H9 (cell line): ENCODE results near the gene LPP. TPM values are rescaled to one million over a fixed set of nuclear protein-coding genes. Genes with fewer than 3 reads are reported as not detected.

ENCODE experiments used
- DNase-seq: peaks from one replicate; pipeline ENCODE4 v3.0.0-alpha.2; 2017
- H2AFZ ChIP-seq: one replicate; pipeline ENCODE4 v1.6.1; 2013; ENCODE audit warnings: mild to moderate bottlenecking, low read length, control low read depth, moderate library complexity
- H2AK5ac ChIP-seq: 2 replicates; pipeline ENCODE4 v1.6.1; 2013; ENCODE audit warnings: low read length, control low read depth, mixed read lengths; ENCODE audit not compliant: insufficient read length
- H2BK120ac ChIP-seq: one replicate; pipeline ENCODE4 v1.6.1; 2013; ENCODE audit warnings: low read depth, mild to moderate bottlenecking, low read length, control low read depth, inconsistent platforms; ENCODE audit not compliant: poor library complexity, severe bottlenecking
- H2BK12ac ChIP-seq: 2 replicates; pipeline ENCODE4 v1.6.1; 2013; ENCODE audit warnings: low read length, control low read depth, mixed read lengths, low read depth; ENCODE audit not compliant: insufficient read length
- H2BK15ac ChIP-seq: 2 replicates; pipeline ENCODE4 v1.6.1; 2013; ENCODE audit warnings: low read depth, low read length, control low read depth
- H2BK20ac ChIP-seq: one replicate; pipeline ENCODE4 v1.6.1; 2013; ENCODE audit warnings: low read depth, mild to moderate bottlenecking, low read length, control low read depth, inconsistent platforms; ENCODE audit not compliant: poor library complexity, severe bottlenecking
- H2BK5ac ChIP-seq: 2 replicates; pipeline ENCODE4 v1.6.1; 2013; ENCODE audit warnings: low read length, control low read depth, mixed read lengths; ENCODE audit not compliant: insufficient read length
- H3K14ac ChIP-seq: 2 replicates; pipeline ENCODE4 v1.6.1; 2013; ENCODE audit warnings: low read length, control low read depth; ENCODE audit not compliant: insufficient read depth
- H3K18ac ChIP-seq: 2 replicates; pipeline ENCODE4 v1.6.1; 2013; ENCODE audit warnings: low read depth, mild to moderate bottlenecking, mixed read lengths, low read length, control low read depth; ENCODE audit not compliant: insufficient read length
- H3K23ac ChIP-seq: 2 replicates; pipeline ENCODE4 v1.6.1; 2013; ENCODE audit warnings: low read length, control low read depth, mixed read lengths, low read depth; ENCODE audit not compliant: insufficient read length
- H3K23me2 ChIP-seq: 2 replicates; pipeline ENCODE4 v1.6.1; 2013; ENCODE audit warnings: low read depth, mild to moderate bottlenecking, mixed read lengths, low read length, control low read depth; ENCODE audit not compliant: insufficient read length, poor library complexity, severe bottlenecking
- H3K27ac ChIP-seq: 2 replicates; pipeline ENCODE4 v1.5.1; 2013; ENCODE audit warnings: low read length, control low read depth, mixed read lengths, low read depth; ENCODE audit not compliant: insufficient read length
- H3K27me3 ChIP-seq: 2 replicates; pipeline ENCODE4 v1.6.1; 2013; ENCODE audit warnings: low read length, control low read depth, inconsistent platforms; ENCODE audit not compliant: insufficient read depth
- H3K4ac ChIP-seq: 2 replicates; pipeline ENCODE4 v1.6.1; 2013; ENCODE audit warnings: low read depth, mild to moderate bottlenecking, control low read depth, inconsistent platforms, low read length, moderate library complexity
- H3K4me1 ChIP-seq: 2 replicates; pipeline ENCODE4 v1.6.1; 2013; ENCODE audit warnings: low read length, control low read depth, inconsistent platforms; ENCODE audit not compliant: insufficient read depth
- H3K4me2 ChIP-seq: 2 replicates; pipeline ENCODE4 v1.6.1; 2013; ENCODE audit warnings: low read length, control low read depth, mixed read lengths; ENCODE audit not compliant: insufficient read length, insufficient read depth
- H3K56ac ChIP-seq: 2 replicates; pipeline ENCODE4 v1.6.1; 2013; ENCODE audit warnings: low read depth, mild to moderate bottlenecking, mixed read lengths, low read length, control low read depth; ENCODE audit not compliant: insufficient read length
- H3K79me1 ChIP-seq: 2 replicates; pipeline ENCODE4 v1.6.1; 2013; ENCODE audit warnings: low read depth, mild to moderate bottlenecking, moderate library complexity, low read length, control low read depth, inconsistent platforms; ENCODE audit not compliant: insufficient read depth, poor library complexity, severe bottlenecking
- H3K79me2 ChIP-seq: 2 replicates; pipeline ENCODE4 v1.6.1; 2013; ENCODE audit warnings: low read length, control low read depth, inconsistent platforms; ENCODE audit not compliant: insufficient read depth
- H3K9ac ChIP-seq: 2 replicates; pipeline ENCODE4 v1.6.1; 2013; ENCODE audit warnings: low read length, control low read depth, mixed read lengths; ENCODE audit not compliant: insufficient read length; ENCODE audit errors: extremely low read depth
- H3K9me3 ChIP-seq: one replicate; pipeline ENCODE4 v1.6.1; 2013; ENCODE audit warnings: low read depth, low read length, inconsistent platforms; ENCODE audit not compliant: control insufficient read depth
- H3T11ph ChIP-seq: one replicate; pipeline ENCODE4 v1.6.1; 2013; ENCODE audit warnings: mild to moderate bottlenecking, low read length, control low read depth, inconsistent platforms
- H4K20me1 ChIP-seq: one replicate; pipeline ENCODE4 v1.6.1; 2013; ENCODE audit not compliant: control insufficient read depth, insufficient read length, insufficient read depth
- H4K5ac ChIP-seq: 2 replicates; pipeline ENCODE4 v1.6.1; 2013; ENCODE audit warnings: low read depth, mild to moderate bottlenecking, mixed read lengths, low read length, control low read depth; ENCODE audit not compliant: insufficient read length
- H4K8ac ChIP-seq: replicated peaks from 2 replicates; pipeline ENCODE4 v1.6.1; 2013; ENCODE audit warnings: low read length, control low read depth, mixed read lengths, low read depth; ENCODE audit not compliant: insufficient read length
- H4K91ac ChIP-seq: 2 replicates; pipeline ENCODE4 v1.6.1; 2013; ENCODE audit warnings: low read depth, mild to moderate bottlenecking, moderate library complexity, mixed read lengths, low read length, control low read depth; ENCODE audit not compliant: insufficient read length
- H3K27ac Mint-ChIP-seq, 3 experiments: 2 replicates in 2 of 3; 3 replicates in 1 of 3; pipeline ENCODE4 v1.8.0; 2020 to 2021; ENCODE audit warnings: mixed read lengths in 3 of 3, mild to moderate bottlenecking in 1 of 3, moderate library complexity in 1 of 3
- H3K27me3 Mint-ChIP-seq: 2 replicates; pipeline ENCODE4 v1.8.0; 2021; ENCODE audit warnings: low read depth, mild to moderate bottlenecking, moderate library complexity, mixed read lengths
- H3K36me3 Mint-ChIP-seq, 3 experiments: 2 replicates in 2 of 3; 3 replicates in 1 of 3; pipeline ENCODE4 v1.8.0; 2020 to 2021; ENCODE audit warnings: low read depth in 3 of 3, mixed read lengths in 3 of 3; ENCODE audit not compliant: insufficient read depth in 1 of 3
- H3K4me1 Mint-ChIP-seq, 2 experiments: 2 replicates each; pipeline ENCODE4 v1.8.0; 2020; ENCODE audit warnings: mixed read lengths in 2 of 2
- H3K4me3 Mint-ChIP-seq, 2 experiments: 2 replicates in 1 of 2; 3 replicates in 1 of 2; pipeline ENCODE4 v1.8.0; 2020 to 2021; ENCODE audit warnings: mild to moderate bottlenecking in 2 of 2, mixed read lengths in 2 of 2, moderate library complexity in 1 of 2
- H3K9me3 Mint-ChIP-seq, 2 experiments: 2 replicates in 1 of 2; 3 replicates in 1 of 2; pipeline ENCODE4 v1.8.0; 2020; ENCODE audit warnings: mild to moderate bottlenecking in 2 of 2, mixed read lengths in 2 of 2, moderate library complexity in 1 of 2
- CTCF ChIP-seq: fragments of 200-600 bp; sonication (generic); conservative IDR thresholded peaks from 3 replicates; pipeline ENCODE4 v1.8.0; 2021; ENCODE audit warnings: antibody characterized with exemption, mild to moderate bottlenecking
- whole genome bisulfite sequencing: extraction: QIAGEN DNeasy Blood & Tissue Kit; methylation state at CpG from one replicate; pipeline ENCODE4 v1.1.7; 2013; ENCODE audit warnings: missing lambda C conversion rate, low lambda C conversion rate, mixed read lengths; ENCODE audit not compliant: insufficient read length; ENCODE audit errors: extremely low coverage; 5-methylcytosine and 5-hydroxymethylcytosine counted together
- total RNA-seq: library from RNA; stranded (reverse); gene quantifications from 2 replicates; pipeline ENCODE4 v1.2.1, GENCODE V29; 2021

The LPP gene
- total RNA-seq, 1 experiment from 2014 or later, result 64.6 TPM

- no peaks in the 10 kb centered on the region for H4K20me1 ChIP-seq
- no peak overlapping the region for H2AK5ac ChIP-seq
- no peak for TF ChIP-seq CTCF
- H2BK5ac ChIP-seq, result no peak overlapping the region
- H4K91ac ChIP-seq, result no peak overlapping the region
- no peak overlapping the region for H3K27ac ChIP-seq
- no peak overlapping the region for H3K14ac ChIP-seq
- no CpG with 5 or more reads among the region's 7 CpGs for WGBS
- H2BK20ac ChIP-seq, result no peak overlapping the region
- no peaks in the 10 kb centered on the region for H3K79me1 ChIP-seq
- H2BK12ac ChIP-seq, result no peak overlapping the region
- H3T11ph ChIP-seq, result no peak overlapping the region
- no peak overlapping the region for H3K23ac ChIP-seq
- no peak overlapping the region for H4K8ac ChIP-seq
- no peaks in the 10 kb centered on the region for H3K79me2 ChIP-seq
- H3K4ac ChIP-seq, result no peak overlapping the region
- H3K9me3 ChIP-seq, result no peaks in the 10 kb centered on the region
- peaks cover 1% of the 10 kb centered on the region; the same call in 1 of the 2 replicates for H3K27me3 Mint-ChIP-seq
- no peak overlapping the region for H3K27ac Mint-ChIP-seq
- H3K9me3 Mint-ChIP-seq, result no peaks in the 10 kb centered on the region; a peak in 1 of 5 replicates
- no peak overlapping the region for H3K4me3 Mint-ChIP-seq
- H3K56ac ChIP-seq, result no peak overlapping the region
- peaks cover 13 to 22% of the 10 kb centered on the region in 2 experiments for H3K4me1 Mint-ChIP-seq
- no peak overlapping the region for H2AFZ ChIP-seq
- no peak overlapping the region for H3K18ac ChIP-seq
- no peak overlapping the region for H4K5ac ChIP-seq
- no peaks in the 10 kb centered on the region for H3K36me3 Mint-ChIP-seq
- H3K23me2 ChIP-seq, result no peaks in the 10 kb centered on the region
- no peak overlapping the region for H3K9ac ChIP-seq
- no peaks in the 10 kb centered on the region for H3K27me3 ChIP-seq
- H2BK15ac ChIP-seq, result no peak overlapping the region
- H3K4me1 ChIP-seq, result no peaks in the 10 kb centered on the region
- H2BK120ac ChIP-seq, result no peak overlapping the region
- no peak for DNase-seq
- no peak overlapping the region for H3K4me2 ChIP-seq
Observed at GRCh38 chr3:188906236-188906635, 752.3 kb downstream of the LPP start.
